HG03159 (cell line): Measurements from ENCODE around the gene ZBTB20.

Experiments used
- ATAC-seq: cut with Tn5 transposase; IDR thresholded peaks from one replicate; pipeline ENCODE4 v1.9.1; 2021; ENCODE audit warnings: mild to moderate bottlenecking, moderate library complexity; ENCODE audit not compliant: unreplicated experiment

ZBTB20 gene

DNA sequence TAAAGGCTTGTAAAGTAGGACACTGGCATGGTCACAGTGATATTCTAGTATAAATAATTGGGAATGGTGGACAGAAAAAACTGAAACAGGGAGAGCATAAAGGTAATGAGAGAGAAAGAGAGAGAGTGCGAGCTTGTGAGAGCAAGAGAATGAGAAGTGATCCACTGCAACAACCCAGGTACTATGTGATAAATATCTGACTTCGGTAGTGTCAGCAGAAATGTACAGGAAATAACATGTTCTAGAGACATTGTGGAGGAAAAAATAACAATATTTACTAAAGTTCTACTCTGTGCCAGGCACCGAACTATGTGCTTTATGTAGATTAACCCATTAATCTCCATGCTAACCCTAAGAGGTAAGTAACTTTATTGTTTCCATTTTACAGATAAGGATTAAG, 425.9 kb downstream of the ZBTB20 start:
- no peak for ATAC-seq

- ATAC-seq, result no peak
Observed at GRCh38 chr3:114718898-114719210, 428.2 kb downstream of the ZBTB20 start.

- ATAC-seq, result no peak
Observed at GRCh38 chr3:114718071-114718897, 428.8 kb downstream of the ZBTB20 start.

DNA sequence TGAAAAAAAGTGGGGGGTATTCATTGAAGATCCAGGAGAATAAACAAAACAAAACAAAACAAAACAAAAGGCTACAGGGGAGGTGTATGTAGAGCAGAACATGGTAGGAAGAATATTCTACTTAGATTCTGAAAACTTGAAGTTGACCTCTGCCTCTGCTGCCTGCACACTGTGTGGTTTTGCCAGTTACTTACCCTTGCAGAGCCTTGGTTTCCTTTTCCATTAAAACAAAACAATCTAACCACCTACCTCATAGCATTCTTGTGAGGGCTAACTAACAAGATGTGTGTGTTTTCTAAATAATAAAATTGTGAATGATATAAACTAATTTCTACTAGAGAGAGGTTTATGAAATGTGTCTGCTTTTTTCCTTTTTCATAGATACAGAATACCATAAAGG, 430.2 kb downstream of the ZBTB20 start:
- ATAC-seq, result no peak

DNA sequence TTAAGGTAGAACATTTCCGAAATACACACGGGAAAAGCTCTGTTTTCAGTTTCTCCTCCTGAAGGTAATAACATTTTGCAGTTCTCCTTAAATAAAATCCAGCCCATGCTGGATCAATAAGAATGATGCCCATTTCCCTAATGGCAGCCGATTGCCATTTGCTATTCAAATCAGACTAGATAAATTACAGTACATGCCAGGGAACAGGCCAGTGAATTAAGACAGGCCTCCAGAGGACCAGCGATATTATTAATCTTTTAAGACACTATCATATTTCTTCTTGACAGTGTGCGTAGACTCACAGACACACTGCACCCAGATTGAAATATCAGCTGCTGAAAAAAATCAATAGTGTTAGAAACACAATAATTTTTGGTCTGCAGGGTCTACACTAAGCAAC, 431.0 kb downstream of the ZBTB20 start:
- no peak for ATAC-seq

DNA sequence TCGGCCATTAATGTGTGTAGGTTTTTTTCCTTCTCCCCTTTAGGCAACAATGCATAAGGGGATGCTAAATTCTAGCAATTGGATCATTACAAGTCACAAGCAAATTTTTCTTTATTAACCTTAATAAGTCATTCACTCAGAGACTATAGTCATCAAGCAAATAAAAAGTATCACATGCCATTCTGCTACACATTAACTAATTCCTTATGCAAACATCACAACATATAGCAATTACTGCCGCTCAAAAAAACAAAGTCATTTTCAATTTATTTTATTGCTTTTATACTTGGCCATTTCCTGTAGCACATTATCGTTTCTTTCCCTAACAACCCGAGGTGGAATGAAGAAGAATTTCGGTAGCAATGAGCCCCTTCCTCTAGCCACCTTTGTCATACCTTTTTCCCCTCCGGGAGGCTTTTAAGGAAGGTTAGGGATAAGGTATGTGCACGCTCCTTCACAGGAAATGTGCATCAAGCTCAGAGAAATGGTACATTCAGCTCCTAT, 432.1 kb downstream of the ZBTB20 start:
- no peak for ATAC-seq

DNA sequence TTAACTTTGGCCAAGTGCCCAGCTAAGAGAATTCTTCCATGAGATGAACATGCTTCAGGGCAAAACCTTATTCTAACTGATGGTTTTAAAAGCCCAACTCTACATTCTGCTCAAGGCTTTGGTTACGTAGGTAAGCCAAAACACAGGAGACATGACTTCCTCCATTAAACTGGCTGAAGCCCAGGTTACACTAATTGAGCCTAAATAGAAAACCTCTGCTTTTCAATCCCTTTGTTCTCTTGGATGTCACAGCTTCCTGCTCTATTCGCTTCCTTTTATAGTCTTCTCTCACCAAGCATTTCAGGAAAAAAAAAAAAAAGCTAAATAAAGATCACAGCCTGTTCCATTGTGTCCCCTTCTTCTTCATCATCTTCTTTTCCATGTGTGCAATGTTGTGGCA, 432.9 kb downstream of the ZBTB20 start:
- ATAC-seq, result no peak

DNA sequence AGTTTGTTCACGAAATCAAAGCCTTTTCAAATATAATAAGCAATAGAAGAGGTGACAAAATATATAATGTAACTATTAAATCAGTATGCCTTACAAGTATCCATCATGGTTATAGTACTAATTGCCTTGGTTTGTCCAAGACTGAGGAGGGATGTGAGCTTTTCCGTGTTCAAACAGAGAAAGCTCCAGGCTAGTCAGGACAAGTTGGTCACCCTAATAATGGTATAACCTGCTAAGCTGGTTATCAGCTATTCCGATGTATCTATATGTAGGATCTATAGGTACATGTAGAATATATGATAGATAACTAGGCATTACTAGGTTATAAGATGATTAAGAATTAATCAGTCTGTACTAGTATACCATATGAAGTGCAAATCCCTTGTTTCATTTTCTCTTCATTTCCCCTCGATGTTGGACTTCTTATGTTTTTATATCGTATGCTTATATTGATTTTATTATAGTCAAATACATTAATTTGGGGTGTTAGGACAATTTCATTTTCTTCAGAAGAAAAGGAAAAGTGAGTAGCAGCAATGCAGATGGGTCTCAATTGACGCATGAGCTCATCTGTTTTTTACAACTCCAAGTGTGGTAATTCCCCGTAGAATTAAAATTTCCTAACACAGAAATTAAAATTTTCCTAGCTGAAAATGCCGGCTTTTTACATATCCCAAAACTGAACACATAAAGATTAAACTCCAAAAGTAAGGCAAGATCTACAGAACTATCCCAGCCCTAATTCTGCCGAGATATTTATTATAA, 434.2 kb downstream of the ZBTB20 start:
- ATAC-seq, result no peak

- ATAC-seq, result no peak
Observed at GRCh38 chr3:114711321-114711886, 435.7 kb downstream of the ZBTB20 start.

GRCh38 chr3:114709102-114709501, 438.0 kb downstream of the ZBTB20 start:
- ATAC-seq, result no peak

DNA sequence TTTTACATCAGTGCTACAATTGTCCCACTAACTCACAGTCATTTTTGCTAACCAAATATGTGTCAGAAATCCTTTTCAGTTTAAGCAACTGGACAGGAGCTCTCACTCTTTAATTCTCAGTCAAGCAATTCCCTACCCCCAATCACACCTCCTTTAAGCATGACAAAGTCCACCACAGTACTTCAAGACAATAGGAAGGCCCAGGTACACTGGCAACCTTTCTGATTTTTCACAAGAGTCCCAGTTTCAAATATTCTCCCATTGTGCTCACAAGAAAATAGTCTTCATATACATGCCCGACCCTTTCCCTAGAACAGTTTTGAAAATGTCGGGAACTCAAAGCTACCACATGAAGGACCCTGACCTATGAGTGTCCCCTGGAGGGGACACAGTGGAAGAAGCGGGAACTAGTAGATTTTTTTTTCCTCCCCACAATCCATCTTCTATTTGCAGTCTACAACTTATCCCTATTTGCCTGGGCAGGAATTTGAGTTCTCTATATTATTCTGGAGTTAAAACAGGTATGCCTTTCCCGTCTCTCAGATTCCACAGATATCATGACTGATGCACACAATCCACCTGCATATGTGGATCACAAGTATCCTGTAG, 439.7 kb downstream of the ZBTB20 start:
- no peak for ATAC-seq

- ATAC-seq, result peak; percentile 71
Observed at GRCh38 chr3:114706591-114707232, 440.4 kb downstream of the ZBTB20 start.

- no peak for ATAC-seq
Observed at GRCh38 chr3:114700637-114701234, 446.4 kb downstream of the ZBTB20 start.

- no peak for ATAC-seq
Observed at GRCh38 chr3:114698146-114699105, 448.7 kb downstream of the ZBTB20 start.

- no peak for ATAC-seq
Observed at GRCh38 chr3:114697401-114697800, 449.7 kb downstream of the ZBTB20 start.

GRCh38 chr3:114694251-114694650, 452.8 kb downstream of the ZBTB20 start:
- ATAC-seq, result no peak

GRCh38 chr3:114691871-114692270, 455.2 kb downstream of the ZBTB20 start:
- ATAC-seq, result no peak

- no peak for ATAC-seq
Observed at GRCh38 chr3:114690911-114691310, 456.2 kb downstream of the ZBTB20 start.

DNA sequence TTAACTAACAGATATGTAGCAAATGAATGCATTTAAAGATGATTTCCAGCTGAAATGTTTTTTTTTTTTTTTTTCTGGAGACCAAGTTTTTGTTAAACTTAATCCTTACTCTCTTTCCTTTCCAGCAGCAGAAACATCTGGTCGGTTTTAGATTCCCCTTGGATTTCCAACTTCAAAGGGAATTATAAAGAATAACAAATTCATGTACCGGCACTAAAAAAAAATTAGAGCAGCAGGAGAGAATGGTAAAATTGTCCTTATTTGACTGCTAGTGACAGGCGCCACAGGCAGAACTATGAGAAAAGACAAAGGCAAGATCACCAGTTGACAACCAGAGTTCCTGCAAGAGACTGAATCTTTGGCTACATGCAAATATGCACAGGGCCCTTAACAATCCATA, 459.9 kb downstream of the ZBTB20 start:
- no peak for ATAC-seq
